Occipital lobe (tissue), 2 donors: ENCODE data around the gene AMBP. TPM values are rescaled to one million over a fixed set of nuclear protein-coding genes. Genes with fewer than 3 reads are reported as not detected.

ENCODE experiments used
- DNase-seq: peaks from one replicate; lab custom pipeline; 2025; lab: John Stamatoyannopoulos, UW
- total RNA-seq: library from RNA; depleted of rRNA; stranded (reverse); fragments of >200 nt; gene quantifications from one replicate; pipeline ENCODE4 v1.2.3, GENCODE V29; 2014

The AMBP gene
- total RNA-seq, 1 donor from 2014 or later, result 1.6 TPM

DNA sequence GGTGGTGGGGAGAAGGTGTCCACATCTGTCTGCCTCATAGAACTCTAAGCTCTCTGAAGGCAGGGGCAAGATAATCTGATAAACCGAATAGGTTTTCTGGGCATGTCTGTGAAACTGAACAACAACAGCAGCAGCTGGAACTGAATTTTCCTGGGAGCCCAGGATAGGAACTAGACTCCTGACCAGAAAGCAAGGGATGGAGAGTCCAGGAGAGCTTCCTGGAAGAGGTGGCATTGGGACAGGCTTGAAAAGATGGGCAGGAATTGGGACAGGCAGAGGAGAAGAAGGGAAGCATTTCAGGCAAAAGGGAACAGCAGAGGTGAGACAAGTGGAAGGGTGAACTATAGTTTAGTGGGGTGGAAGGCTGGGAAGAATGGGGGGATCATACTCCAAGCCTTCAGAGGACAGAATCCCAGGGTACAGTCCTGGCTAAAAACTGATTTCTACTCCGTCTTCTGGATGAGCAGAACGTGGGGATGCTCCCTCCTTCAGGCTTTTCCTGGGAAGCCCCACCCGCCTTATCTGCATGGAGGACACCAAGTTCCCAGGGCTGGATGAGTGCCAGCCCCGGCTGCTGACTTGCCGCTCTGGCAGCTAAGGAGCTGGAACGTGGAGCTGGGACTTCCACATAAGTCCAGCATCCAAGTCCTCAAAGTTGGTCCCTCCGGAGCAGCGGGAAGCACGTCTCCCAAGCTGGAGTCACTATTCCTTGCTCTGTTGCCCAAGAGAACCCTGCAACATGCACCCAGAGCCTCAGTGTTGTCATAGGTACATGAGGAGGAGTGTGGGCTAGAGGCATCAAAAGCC lies 34.9 kb upstream of the AMBP start:
- DNase-seq, result no peak

DNA sequence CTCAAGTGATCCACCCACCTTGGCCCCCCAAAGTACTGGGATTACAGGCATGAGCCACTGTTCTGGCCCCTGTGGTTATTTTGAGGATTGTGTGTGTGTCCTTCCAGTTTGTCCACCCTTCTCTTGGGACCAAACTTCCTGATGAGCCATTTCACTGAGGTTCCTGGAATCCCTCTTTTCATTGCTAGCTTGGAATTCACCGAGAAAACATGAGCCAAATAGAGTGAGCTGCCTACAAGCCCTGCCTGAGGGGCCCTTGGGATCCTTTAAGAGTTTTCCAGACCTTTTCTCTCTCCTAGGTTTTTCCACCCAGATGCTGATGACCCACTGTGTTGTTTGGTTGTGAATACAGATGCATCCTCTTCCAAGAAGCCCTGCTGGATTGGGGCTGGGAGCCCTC lies 34.2 kb upstream of the AMBP start:
- DNase-seq, result no peak

DNA sequence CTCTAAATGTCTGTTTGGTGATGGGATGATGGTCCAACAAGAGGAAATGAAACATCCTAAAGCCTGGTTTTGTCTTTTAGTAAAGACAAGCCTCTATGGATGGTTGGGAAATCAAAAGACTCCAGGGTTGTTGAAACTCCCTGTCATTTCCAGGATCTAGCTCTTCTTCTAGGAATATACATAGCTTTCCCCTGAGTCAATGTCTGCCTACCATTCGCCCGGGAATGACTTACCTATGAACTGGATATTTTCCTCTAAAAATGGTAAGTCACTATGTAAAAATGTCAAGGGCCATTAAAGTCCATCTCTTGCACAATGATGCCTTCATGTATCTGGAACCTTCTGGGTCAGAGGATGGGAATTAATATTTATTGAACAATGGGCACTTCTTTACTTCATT lies 32.1 kb upstream of the AMBP start:
- no peak for DNase-seq

DNA sequence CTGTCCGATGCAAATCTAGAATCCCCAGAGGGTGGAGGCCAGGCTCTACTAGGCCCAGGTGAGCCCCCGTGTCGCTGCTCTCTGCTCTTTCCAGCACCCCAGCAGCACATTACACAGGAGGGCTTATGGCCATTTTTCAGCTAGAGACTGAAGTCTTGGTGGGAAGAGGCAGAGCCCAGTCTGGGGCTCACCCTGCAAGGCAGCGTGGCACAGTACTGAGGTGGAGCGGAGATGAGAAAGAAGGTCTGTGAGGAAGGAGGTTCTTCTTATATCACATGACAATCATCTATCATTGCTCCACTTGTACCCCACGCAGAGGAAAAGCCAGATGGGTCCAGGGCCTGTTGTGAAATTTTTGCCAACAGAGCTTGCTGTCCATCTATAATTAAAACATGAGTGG lies 31.0 kb upstream of the AMBP start:
- DNase-seq, result no peak

DNA sequence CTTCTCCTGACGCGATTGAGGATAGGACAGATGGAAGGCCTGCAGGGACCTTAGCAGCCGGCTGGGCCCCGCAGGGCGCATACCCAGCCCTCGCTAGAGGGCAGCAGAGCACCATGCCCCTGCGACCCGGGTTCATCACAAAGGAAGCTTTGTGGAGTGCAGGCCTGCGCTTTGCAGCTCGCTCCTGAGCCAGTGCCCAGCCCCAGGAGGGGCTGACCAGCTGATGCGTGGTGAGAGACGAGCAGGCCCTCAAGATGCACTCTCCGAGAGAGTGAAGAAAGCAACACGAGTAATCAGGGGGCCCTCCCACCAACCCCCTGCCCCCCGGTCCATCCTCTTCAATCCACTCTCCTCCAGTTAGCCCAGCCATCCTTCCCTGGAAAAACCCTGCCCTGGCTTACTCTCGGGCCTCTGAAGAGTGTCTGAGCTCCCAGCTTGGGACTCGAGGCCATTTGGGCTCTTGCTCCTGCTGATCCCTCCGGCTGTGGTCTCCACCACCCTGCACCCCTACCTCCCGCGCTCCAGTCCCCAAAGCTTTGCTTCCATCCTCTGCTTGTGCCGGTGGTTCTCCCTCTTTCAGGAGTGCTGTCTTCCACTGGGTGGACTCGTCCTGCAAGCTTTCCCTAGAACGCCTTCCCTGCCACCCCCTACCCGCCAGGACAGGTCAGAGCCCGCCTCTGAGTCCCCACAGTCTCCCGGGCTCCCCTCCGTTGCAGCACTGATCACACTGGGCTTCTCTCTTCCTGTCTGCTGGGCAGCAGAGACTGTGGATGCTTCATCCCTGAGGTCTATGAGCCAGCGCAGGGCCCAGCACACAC lies 30.1 kb upstream of the AMBP start:
- peak; percentile 48 for DNase-seq

DNA sequence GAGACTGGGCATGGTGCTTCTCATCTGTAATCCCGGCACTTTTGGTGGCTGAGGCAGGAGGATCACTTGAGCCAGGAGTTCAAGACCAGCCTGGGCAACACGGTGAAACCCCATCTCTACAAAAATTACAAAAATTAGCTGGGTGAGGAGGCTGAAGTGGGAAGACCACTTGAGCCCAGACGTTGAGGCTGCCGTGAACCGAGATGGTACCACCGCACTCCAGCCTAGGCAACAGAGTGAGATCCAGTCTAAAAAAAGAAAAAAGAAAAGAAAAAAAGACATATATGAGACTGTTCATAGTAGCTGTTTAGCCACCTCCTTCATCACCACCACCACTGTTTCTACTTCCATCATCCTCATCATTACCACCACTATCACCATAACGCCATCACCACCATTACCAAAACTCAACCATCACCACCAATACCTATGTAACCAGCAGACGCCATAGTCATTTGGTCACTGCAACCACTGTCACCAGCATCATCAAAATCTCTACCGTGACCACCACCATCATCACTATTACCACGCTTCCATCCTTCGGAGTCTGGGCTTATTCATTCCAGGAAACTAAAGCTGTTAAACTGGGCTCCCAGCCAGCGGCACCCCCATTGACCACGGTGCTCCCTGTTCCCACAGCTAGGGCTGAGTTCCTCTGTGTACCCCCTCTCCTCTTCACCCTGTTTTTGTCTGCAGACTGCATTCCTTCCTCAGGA lies 29.3 kb upstream of the AMBP start:
- no peak for DNase-seq

DNA sequence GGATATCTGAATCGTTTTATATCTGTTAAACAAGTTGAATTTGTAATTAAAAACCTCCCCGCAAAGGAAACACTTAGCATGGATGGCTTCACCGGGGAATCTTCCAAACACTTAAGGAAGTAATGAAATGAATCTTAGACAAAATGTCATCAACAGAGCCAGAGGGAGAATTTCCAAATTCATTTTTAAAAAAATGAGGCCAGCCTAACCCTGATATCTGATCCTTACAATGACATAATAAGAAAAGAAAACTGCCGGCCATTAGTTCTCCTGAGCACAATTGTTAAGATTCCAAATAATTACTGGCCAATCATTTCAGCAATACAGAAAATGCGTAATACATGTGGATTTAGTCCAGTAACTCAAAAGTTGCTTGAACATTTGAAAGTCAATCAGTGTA lies 27.1 kb upstream of the AMBP start:
- DNase-seq, result no peak

DNA sequence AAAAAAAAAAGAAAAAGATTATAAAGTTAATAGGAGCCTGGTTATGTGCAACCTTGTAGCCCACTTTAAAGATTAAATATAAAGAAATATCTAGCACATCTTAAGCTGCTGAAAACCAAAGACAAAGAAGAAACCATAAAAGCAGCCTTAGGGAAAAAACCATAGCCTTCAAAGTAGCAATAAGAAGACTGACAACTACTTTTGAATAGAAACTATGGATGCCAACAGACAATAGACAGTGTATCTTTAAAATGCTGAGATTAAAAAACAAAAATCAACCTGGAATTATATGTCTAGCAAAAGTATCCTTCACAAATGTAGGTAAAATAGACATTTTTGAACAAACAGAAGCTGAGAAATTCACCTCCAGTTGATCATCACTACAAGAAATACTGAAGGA lies 24.4 kb upstream of the AMBP start:
- DNase-seq, result no peak

DNA sequence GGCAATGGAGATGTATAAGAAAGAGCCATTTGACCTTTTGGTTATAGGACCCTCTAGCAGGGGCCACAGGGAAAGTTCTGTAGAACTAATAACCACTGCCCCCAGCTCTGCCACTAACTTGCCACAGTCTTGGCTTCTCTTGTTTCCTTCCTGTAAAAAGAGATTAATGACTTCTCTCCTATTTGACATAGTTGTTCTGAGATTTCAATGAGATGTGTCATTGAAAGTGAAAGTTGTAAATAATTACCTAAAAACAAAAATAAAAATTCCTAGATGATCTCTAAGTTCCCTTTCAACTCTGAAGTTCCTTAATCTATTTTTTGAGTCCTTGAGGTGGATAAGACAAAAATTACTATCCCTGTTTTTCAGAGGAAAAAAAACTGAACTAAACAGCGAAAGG lies 22.4 kb upstream of the AMBP start:
- no peak for DNase-seq

DNA sequence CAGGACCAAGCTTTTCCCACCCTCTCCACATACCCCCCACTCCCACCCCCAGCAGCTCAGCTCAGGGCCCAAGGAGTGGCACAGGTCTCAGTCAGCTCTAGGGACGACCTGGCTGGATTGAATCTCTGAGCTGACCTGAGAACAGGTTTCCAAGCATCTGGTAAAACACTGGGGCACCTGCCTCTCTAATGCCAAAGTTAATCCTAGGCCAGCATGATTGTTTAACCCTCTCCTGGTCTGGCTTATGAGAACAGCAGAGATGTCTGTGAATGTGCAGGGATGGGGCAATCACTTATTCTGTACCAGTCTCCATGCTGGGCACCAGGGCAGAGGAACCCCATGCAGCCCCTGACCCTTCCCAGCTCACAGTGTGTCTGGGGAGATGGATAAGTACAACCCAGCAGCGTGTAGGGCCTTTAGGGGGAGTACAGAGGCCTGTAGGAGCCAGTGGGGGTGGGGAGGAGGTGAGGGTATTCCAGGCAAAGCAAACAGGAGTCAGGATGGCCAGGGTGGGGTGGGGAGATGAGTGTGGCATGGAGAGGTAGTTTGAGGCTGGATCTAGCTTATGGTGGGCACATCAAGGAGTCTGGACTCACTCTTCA lies 21.7 kb upstream of the AMBP start:
- no peak for DNase-seq

DNA sequence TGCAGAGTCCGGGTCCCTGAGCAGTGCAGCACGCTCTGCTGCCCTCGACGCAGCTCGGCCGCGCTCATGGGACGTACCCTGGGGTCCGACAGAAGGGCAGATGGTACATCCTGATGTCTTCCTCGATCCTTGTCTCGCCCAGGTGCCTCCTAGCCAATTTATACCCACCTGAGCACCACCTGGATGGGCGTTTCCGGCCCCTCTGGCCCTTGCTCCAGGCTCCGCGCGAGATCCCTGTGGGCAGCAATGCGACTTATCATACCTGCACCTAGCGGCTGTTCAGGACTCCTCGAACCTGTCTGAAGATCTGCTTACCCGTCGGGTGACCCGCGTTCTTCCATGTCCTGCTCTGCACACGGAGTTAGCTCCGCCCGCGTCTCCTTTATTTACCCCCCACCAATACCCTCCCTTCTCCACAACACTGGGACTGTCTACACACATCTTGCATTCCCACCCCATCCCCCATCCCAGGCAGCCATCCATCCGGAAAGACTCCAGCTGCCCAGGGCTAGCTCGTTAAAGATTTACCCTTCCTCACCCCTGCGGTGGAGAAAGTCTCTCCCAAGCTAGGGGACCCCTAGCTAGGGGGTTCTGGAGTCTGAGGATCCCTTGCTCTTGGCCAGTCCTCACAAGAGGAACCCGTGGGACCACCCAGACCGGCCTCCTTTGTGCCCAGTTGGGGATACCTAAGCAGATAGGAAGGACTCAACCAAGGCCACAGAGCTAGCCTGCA lies 21.0 kb upstream of the AMBP start, which contains the start of gene KIF12:
KIF12 (minus strand) TSS at position 357 of the 733 bp plus-strand sequence; CDS start at position 341, 16 bp downstream.
- no peak for DNase-seq

DNA sequence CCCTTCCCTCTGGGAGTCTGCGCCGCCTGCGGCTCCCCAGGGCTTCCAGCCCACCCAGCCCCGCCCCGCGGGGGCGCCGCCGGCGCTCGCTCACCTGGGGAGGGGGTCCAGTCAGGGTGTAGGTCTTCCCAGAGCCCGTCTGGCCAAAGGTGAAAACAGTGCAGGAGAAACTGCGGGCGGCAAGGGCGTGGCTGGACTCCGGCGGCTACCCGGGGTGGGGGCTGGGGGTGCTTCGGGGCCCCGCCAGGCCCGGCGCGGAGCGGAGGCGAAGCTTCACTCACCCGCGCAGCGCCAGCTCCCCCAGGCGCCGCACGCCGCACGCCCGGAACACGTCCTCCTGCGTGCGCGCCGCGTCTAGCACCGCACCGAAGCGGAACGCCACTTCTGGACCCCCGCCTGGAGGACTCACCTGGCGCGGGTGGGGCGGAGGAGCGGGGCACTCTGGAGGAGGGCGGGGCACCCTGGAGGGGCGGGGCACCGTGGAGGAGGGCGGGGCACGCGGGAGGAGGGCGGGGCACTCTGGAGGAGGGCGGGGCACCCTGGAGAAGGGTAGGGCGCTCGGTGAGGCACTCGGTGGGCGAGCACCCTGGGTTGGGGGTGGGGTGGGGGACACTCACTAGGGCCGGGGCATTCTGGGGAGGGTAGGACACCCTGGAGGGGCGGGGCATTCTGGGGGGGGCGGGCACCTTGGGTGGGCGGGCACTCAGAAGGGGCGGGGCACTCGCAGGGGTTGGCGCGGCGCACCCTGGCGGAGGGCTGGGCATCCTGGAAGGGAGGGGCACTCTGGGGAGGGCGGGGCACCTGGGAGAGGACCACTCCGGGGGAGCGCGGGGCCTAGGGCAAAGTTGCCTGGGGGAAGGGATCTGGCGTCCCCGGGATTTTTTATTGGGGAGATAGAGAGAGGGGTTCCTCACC lies 20.2 kb upstream of the AMBP start:
- DNase-seq, result no peak

DNA sequence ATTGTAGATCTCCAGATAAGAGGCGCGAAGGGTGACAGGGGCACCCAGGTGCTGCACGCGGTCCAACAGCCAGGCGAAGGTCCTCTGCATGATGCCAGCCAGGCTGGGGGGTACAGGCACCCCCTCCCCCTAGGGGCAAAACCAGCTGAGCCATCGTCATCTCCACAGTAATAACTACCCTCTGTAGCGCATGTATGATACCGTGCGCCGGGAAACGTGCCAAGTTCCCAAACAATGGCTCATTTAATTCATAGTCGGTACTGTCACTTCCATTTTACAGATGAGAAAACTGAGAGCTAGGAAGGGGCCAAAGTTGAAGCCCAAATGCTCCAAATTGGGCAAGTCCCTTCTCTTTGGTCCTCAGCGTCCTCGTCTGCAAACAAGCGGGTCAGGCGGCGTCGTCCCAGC lies 19.5 kb upstream of the AMBP start:
- no peak for DNase-seq

DNA sequence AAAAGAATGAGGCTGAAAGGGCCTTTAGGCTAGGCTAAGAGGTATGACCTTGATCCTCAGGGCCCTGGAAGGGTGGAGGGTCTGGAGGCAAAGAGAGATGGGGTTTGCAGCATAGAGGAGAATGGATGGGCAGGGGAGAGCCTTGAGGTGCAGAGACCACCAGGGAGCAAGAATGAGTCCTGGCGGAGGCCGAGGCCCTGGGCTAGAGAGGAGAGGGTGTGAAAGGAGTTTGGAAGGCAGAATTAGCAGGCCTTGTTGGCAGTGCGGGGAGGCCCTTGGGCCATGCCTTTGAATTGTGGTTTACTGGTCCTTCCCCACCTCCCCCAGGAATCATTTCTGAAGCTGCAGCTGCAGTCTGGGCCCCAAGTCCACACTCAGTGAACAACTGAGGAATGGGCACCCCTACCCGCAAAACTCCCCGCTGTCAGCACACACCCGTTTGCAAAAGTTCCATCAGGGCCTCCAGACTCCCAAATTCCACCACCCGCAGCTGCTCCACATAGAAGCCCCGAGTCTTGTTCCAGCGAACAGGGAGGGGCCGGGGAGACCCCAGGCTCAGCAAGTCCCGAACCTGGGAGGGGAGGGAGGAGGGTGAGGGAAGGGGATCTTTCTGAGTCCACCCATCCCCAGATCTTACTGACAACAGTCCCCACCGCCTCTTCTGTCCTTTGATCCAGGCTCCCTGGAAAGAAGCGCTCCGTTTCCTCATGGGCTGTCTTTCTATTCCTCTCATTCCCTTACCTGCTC lies 18.9 kb upstream of the AMBP start:
- DNase-seq, result no peak

DNA sequence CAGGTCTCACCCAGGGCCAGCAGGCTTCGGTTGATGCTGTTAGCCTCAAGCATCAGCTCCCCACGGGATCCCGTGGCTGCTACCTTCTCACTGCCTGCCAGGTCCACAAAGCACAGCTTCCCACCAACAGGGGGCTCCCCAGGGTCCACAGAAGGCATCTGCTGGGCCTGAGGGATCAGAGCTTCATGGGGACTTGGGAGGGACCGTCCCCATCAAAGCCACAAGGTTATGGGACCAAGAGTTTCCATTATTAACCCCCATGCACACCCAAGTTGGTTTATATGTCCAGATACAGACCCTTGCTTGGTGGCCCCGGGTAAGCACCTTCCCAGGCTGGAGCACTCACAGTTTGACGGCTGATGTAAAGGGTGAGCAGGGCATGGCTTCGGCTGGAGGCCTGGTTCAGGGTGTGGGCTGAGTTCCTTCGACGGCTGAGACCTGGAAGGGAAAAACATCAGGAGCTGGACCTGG lies 18.0 kb upstream of the AMBP start:
- DNase-seq, result no peak

DNA sequence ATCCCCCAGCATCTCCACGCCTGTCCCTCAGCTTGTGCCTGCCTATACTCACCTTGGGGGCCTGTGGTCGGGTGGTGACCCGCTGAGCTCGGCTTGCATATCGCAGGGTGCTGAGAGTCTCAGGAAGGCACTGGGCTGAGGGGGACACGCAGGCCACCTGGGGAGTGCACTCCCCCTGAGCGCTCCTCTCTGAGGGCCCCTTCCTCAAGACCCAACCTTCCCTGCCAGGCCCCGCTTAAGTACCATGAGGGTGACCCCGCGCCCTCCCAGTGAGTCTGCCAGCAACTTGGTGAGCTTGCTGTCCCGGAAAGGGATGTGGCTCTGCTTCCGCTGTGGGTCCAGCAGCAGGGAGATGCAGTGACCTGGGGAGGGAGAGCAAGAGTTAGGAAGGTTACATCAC lies 16.9 kb upstream of the AMBP start:
- DNase-seq, result no peak

DNA sequence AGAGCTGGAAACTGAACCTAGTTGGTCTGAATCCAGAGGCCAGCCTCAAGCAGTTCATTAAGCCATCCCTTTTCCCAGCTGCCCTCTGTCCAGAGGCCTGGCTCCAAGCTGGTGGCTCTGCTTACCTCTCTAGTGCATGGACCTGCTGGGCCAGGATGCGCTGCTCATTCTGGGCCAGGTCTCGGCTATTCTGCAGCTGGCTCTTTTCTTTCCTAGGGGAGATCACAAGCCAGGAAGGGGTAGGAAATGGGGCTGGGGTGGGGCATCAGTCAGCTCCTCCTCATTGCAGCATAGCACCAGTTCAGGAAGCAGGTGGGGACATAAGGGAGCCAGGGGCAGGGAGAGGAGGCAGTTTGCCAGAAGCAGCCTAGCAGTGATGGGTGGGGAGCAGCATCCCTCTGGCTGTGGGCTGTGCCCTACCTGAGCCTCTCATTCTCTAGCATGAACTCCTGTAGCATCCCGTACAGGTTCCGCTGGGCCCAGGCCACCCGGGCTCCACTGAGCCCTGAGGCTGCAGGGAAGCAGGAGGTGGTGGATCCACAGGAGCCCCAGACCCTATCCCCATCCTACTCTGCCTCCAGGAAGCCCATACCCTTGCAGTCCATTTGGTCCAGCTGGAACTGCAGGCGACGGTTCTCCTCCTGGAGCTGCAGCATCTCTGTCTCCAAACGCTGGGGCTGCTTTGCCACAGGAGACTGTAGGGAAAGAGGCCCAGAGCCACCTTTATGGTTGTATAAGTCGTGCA lies 15.8 kb upstream of the AMBP start:
- DNase-seq, result no peak

DNA sequence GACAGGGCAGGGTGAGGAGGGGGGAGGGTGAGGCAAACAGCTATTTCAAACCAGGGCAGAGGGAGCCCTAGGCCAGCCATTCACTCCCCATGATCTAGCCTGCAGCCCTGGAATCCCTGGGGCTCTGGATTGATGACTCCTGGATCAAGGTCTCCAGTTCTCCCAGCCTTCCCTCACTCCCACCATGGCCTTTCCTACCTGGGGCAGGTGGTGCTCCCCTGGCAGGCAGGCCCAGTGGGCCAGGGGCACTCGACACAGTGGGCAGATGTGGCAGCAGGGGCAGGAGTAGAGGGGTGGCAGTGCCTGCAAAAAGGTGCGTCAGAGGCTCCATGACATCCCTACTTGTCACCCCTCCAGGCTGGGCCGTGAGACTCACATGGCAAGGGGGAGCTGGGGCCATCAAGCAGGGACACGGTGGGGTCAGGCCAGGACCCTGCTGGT lies 15.0 kb upstream of the AMBP start:
- DNase-seq, result no peak
